ENCODE measurements around the gene CERCAM. TPM values are rescaled to one million over a fixed set of nuclear protein-coding genes. Genes with fewer than 3 reads are reported as not detected.

Gene CERCAM
- total and polyA plus RNA-seq, 4 donors: 1.1 to 2.9 (median 1.8) TPM

DNA sequence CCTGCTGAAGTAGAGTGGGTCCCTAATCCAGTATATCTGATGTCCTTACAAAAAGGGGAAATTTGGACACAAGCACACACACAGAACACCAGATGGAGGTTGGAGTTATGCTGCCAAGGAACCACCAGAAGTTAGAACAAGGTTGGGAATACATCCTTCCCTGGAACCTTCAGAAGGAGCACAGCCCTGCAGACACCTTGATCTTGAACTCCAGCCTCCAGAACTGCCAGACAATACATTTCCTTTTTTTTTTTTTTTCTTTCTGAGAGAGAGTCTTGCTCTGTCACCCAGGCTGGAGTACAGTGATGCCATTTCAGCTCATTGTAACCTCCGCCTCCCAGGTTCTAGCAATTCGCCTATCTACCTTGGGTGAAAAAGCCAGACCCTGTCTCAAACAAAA lies 28.1 kb downstream of the CERCAM start:
- no peak overlapping the region for H3K9ac ChIP-seq (ENCODE audit: low read depth in 1 of 2, low read length in 2 of 2)
- TF ChIP-seq, protein P1, sequence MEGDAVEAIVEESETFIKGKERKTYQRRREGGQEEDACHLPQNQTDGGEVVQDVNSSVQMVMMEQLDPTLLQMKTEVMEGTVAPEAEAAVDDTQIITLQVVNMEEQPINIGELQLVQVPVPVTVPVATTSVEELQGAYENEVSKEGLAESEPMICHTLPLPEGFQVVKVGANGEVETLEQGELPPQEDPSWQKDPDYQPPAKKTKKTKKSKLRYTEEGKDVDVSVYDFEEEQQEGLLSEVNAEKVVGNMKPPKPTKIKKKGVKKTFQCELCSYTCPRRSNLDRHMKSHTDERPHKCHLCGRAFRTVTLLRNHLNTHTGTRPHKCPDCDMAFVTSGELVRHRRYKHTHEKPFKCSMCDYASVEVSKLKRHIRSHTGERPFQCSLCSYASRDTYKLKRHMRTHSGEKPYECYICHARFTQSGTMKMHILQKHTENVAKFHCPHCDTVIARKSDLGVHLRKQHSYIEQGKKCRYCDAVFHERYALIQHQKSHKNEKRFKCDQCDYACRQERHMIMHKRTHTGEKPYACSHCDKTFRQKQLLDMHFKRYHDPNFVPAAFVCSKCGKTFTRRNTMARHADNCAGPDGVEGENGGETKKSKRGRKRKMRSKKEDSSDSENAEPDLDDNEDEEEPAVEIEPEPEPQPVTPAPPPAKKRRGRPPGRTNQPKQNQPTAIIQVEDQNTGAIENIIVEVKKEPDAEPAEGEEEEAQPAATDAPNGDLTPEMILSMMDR (IDR thresholded peaks at IDR 0.05; ENCODE audit: low read depth, low read length, missing input control): no peak
- TF ChIP-seq RAD21 (IDR thresholded peaks at IDR 0.05): no peak
- no peak for TF ChIP-seq HNF4A (conservative IDR thresholded peaks at IDR 0.05)
- TF ChIP-seq, protein P2, sequence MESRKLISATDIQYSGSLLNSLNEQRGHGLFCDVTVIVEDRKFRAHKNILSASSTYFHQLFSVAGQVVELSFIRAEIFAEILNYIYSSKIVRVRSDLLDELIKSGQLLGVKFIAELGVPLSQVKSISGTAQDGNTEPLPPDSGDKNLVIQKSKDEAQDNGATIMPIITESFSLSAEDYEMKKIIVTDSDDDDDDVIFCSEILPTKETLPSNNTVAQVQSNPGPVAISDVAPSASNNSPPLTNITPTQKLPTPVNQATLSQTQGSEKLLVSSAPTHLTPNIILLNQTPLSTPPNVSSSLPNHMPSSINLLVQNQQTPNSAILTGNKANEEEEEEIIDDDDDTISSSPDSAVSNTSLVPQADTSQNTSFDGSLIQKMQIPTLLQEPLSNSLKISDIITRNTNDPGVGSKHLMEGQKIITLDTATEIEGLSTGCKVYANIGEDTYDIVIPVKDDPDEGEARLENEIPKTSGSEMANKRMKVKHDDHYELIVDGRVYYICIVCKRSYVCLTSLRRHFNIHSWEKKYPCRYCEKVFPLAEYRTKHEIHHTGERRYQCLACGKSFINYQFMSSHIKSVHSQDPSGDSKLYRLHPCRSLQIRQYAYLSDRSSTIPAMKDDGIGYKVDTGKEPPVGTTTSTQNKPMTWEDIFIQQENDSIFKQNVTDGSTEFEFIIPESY (IDR thresholded peaks at IDR 0.05): no peak
- no peak for TF ChIP-seq FOXA1 (IDR thresholded peaks at IDR 0.05)
- TF ChIP-seq, protein P3, sequence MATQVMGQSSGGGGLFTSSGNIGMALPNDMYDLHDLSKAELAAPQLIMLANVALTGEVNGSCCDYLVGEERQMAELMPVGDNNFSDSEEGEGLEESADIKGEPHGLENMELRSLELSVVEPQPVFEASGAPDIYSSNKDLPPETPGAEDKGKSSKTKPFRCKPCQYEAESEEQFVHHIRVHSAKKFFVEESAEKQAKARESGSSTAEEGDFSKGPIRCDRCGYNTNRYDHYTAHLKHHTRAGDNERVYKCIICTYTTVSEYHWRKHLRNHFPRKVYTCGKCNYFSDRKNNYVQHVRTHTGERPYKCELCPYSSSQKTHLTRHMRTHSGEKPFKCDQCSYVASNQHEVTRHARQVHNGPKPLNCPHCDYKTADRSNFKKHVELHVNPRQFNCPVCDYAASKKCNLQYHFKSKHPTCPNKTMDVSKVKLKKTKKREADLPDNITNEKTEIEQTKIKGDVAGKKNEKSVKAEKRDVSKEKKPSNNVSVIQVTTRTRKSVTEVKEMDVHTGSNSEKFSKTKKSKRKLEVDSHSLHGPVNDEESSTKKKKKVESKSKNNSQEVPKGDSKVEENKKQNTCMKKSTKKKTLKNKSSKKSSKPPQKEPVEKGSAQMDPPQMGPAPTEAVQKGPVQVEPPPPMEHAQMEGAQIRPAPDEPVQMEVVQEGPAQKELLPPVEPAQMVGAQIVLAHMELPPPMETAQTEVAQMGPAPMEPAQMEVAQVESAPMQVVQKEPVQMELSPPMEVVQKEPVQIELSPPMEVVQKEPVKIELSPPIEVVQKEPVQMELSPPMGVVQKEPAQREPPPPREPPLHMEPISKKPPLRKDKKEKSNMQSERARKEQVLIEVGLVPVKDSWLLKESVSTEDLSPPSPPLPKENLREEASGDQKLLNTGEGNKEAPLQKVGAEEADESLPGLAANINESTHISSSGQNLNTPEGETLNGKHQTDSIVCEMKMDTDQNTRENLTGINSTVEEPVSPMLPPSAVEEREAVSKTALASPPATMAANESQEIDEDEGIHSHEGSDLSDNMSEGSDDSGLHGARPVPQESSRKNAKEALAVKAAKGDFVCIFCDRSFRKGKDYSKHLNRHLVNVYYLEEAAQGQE (IDR thresholded peaks at IDR 0.05): no peak
- TF ChIP-seq TAF1 (conservative IDR thresholded peaks at IDR 0.05): no peak
- TF ChIP-seq, protein P4, sequence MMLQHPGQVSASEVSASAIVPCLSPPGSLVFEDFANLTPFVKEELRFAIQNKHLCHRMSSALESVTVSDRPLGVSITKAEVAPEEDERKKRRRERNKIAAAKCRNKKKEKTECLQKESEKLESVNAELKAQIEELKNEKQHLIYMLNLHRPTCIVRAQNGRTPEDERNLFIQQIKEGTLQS (IDR thresholded peaks at IDR 0.05): no peak
- TF ChIP-seq FOXA2 (IDR thresholded peaks at IDR 0.05): no peak
- TF ChIP-seq JUND (IDR thresholded peaks at IDR 0.05): no peak
- TF ChIP-seq RXRA (IDR thresholded peaks at IDR 0.05): no peak
- no peak for TF ChIP-seq YY1 (IDR thresholded peaks at IDR 0.05)
- no peak for TF ChIP-seq NR2F2 (IDR thresholded peaks at IDR 0.05)
- TF ChIP-seq HNF4G (IDR thresholded peaks at IDR 0.05): no peak
- DNase-seq (ENCODE audit: low spot score): no peak
- 98% methylated on average over 2 of the region's 2 CpGs for WGBS
- no peak overlapping the region for H3K27ac ChIP-seq (ENCODE audit: low read depth in 1 of 2, low read length in 2 of 2)
- H3K9me3 ChIP-seq (ENCODE audit: control insufficient read depth in 4 of 4, low read length in 3 of 4): no peaks in the 10 kb centered on the region
- H3K27me3 ChIP-seq (ENCODE audit: control insufficient read depth in 4 of 4, insufficient read depth in 4 of 4, low read length in 3 of 4): no peaks in the 10 kb centered on the region
- no peak overlapping the region for H3K4me3 ChIP-seq (ENCODE audit: low read depth in 1 of 3, low read length in 3 of 3)
- H3K36me3 ChIP-seq (ENCODE audit: control insufficient read depth in 4 of 4, insufficient read depth in 3 of 4, low read depth in 1 of 4, low read length in 3 of 4): no peaks in the 10 kb centered on the region
- H3K4me1 ChIP-seq (ENCODE audit: control insufficient read depth in 4 of 4, insufficient read depth in 4 of 4, low read length in 3 of 4): no peaks in the 10 kb centered on the region

DNA sequence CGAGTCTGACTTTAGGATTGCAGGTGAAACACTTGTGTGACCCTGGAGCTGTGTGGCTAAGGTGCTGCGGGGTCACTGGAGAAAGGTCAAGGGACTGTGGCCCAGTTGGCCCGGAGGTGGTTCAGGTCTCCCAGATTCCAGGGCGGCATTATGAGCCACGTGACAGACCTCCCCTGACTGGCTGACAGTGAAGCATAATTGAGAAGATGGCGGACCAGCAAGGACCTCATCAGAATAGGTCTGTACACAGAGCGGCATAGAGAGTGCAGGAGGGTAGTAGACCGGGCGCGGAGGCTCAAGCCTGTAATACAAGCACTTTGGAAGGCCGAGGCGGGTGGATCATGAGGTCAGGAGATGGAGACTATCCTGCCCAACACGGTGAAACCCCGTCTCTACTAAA lies 34.3 kb downstream of the CERCAM start:
- Histone ChIP-seq H3K27ac (ENCODE audit: low read depth in 1 of 2, low read length in 2 of 2) (no peak overlapping the region), H3K9me3 (ENCODE audit: control insufficient read depth in 4 of 4, low read length in 3 of 4) (no peaks in the 10 kb centered on the region), H3K4me1 (ENCODE audit: control insufficient read depth in 4 of 4, insufficient read depth in 4 of 4, low read length in 3 of 4) (peaks cover 2 to 9% (median 6%) of the 10 kb centered on the region in 4 donors), H3K4me3 (ENCODE audit: low read depth in 1 of 3, low read length in 3 of 3) (no peak overlapping the region), H3K9ac (ENCODE audit: low read depth in 1 of 2, low read length in 2 of 2) (no peak overlapping the region), H3K36me3 (ENCODE audit: control insufficient read depth in 4 of 4, insufficient read depth in 3 of 4, low read depth in 1 of 4, low read length in 3 of 4) (peaks cover 0 to 6% (median under 1%) of the 10 kb centered on the region in 4 donors), H3K27me3 (ENCODE audit: control insufficient read depth in 4 of 4, insufficient read depth in 4 of 4, low read length in 3 of 4) (no peaks in the 10 kb centered on the region)
- TF ChIP-seq TAF1 (conservative IDR thresholded peaks at IDR 0.05) (no peak), YY1 (IDR thresholded peaks at IDR 0.05) (no peak), RAD21 (IDR thresholded peaks at IDR 0.05) (no peak), HNF4G (IDR thresholded peaks at IDR 0.05) (no peak), SP1 (IDR thresholded peaks at IDR 0.05) (no peak), FOXA1 (IDR thresholded peaks at IDR 0.05) (no peak)
- TF ChIP-seq, protein P5, sequence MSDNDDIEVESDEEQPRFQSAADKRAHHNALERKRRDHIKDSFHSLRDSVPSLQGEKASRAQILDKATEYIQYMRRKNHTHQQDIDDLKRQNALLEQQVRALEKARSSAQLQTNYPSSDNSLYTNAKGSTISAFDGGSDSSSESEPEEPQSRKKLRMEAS (IDR thresholded peaks at IDR 0.05): no peak
- TF ChIP-seq, protein P4 (IDR thresholded peaks at IDR 0.05): no peak
- TF ChIP-seq, protein P1 (IDR thresholded peaks at IDR 0.05; ENCODE audit: low read depth, low read length, missing input control): no peak
- 86% methylated on average over 14 of the region's 14 CpGs for WGBS
- DNase-seq (ENCODE audit: low spot score): no peak

All from liver (tissue), 9 donors.